ENCODE results near the gene BEST2. TPM values are rescaled to one million over a fixed set of nuclear protein-coding genes. Genes with fewer than 3 reads are reported as not detected.
A peak's percentile ranks its signal among the peaks of the same experiment; 100 is the strongest.

BEST2 gene
- total and polyA plus RNA-seq, 2 of the 4 experiments (the other 2 are of a cell fraction), result not detected

GRCh38 chr19:12790628-12791344 lies 39.2 kb downstream of the BEST2 start:
- POLR2A ChIA-PET (ENCODE audit: unreplicated experiment), result interaction anchor here (1.4 to 2.4 kb wide), 3 partner anchors 8 to 13 kb away, joined by 3 to 11 read pairs (median 11); no protein-coding TSS in a partner anchor
- peak overlapping the region; percentile 72 for H3K14ac ChIP-seq (replicated peaks; ENCODE audit: low read depth, low read length)
- TF ChIP-seq MAFK (IDR thresholded peaks at IDR 0.05; ENCODE audit: low read depth, low read length), result no peak
- TF ChIP-seq BHLHE40 (IDR thresholded peaks at IDR 0.05; ENCODE audit: low read depth, low read length), result peak; percentile 75; the same call in 1 of the 2 replicates
- peak overlapping the region; percentile 63 for H3K9ac ChIP-seq (ENCODE audit: low read depth, low read length)
- peak overlapping the region; percentile 6 for H3K18ac ChIP-seq (ENCODE audit: low read depth, low read length)
- no TSS peak for BruUV-seq (replicated peaks)
- peak overlapping the region; percentile 95 for H2AK9ac ChIP-seq (replicated peaks; ENCODE audit: low read depth, low read length, poor library complexity)
- peak overlapping the region; percentile 81 for H2AFZ ChIP-seq (replicated peaks; ENCODE audit: low read length, poor library complexity)
- peak overlapping the region; percentile 67 for H2BK120ac ChIP-seq (ENCODE audit: low read depth, low read length)
- H3K4ac ChIP-seq (ENCODE audit: low read depth, low read length), result peak overlapping the region; percentile 97
- ATAC-seq (ENCODE audit: low read depth) (no peak), DNase-seq (no peak)
- WGBS, 2 experiments (ENCODE audit: extremely low coverage in 2 of 2, insufficient read length in 1 of 2), result 13% methylated on average over 10 of the region's 22 CpGs; no CpG with 5 or more reads in 1 of the 2 experiments
- no peaks in the 10 kb centered on the region for H3K27me3 ChIP-seq (ENCODE audit: control insufficient read depth, insufficient read depth, low read length)
- peak overlapping the region; percentile 97 for H3K4me3 ChIP-seq (ENCODE audit: insufficient read depth, low read depth, low read length)
- CTCF ChIA-PET, result interaction anchor here (2.8 to 3.0 kb wide), 2 partner anchors 13 to 25 kb away, joined by 11 to 14 read pairs; no protein-coding TSS in a partner anchor
- H3K27ac ChIP-seq (ENCODE audit: insufficient read depth, low read length), result peak overlapping the region; percentile 89
- peak overlapping the region; percentile 87; the same call in 1 of the 3 replicates for H2BK15ac ChIP-seq (ENCODE audit: low read depth, low read length)
- peak overlapping the region; percentile 44 for H4K5ac ChIP-seq (ENCODE audit: low read depth, low read length)
- H3K36me3 ChIP-seq (ENCODE audit: control insufficient read depth, insufficient read depth, low read length), result no peaks in the 10 kb centered on the region
- peak overlapping the region; percentile 91 for H2BK5ac ChIP-seq (ENCODE audit: low read depth, low read length, poor library complexity, severe bottlenecking)
- H4K91ac ChIP-seq (ENCODE audit: insufficient read depth, low read depth, low read length), result peak overlapping the region; percentile 91
- no peaks in the 10 kb centered on the region; the same call in none of the 2 replicates for H3K9me1 ChIP-seq (ENCODE audit: insufficient read depth, low read length)
- peak overlapping the region; percentile 63 for H2BK20ac ChIP-seq (ENCODE audit: low read depth, low read length)
- dilution Hi-C loops (cut with HindIII; ENCODE audit: low sequenced_read_pairs, unreplicated experiment), result no loop called here
- intact Hi-C loops (cut with micrococcal nuclease), result loop anchor here (1.0 kb wide), 1 partner anchor 13 kb away; no protein-coding TSS in a partner anchor
- H3K4me2 ChIP-seq (ENCODE audit: low read depth, low read length), result peak overlapping the region; percentile 80
- peaks cover 0 to 39% of the 10 kb centered on the region in 2 experiments; a peak in 2 of 4 replicates for H3K79me1 ChIP-seq (ENCODE audit: low read depth in 1 of 2, low read length in 2 of 2)
- peaks cover 20% of the 10 kb centered on the region for H4K20me1 ChIP-seq (ENCODE audit: insufficient read depth, low read length)
- H3K4me1 ChIP-seq (ENCODE audit: control insufficient read depth, insufficient read depth, low read length), result peaks cover 22% of the 10 kb centered on the region
- in situ Hi-C loops (cut with MboI; ENCODE audit: low sequenced_read_pairs), result loop anchor here (25.0 kb wide), 1 partner anchor 1047 kb away; no protein-coding TSS in a partner anchor
- peak overlapping the region; percentile 85 for H2AK5ac ChIP-seq (ENCODE audit: low read depth, low read length)
- H4K8ac ChIP-seq (ENCODE audit: low read depth in 2 of 2, low read length in 2 of 2), result peak overlapping the region; percentile 45 to 92
- peak overlapping the region; percentile 98 for H3K23ac ChIP-seq (ENCODE audit: low read depth, low read length)
- H3K9me3 ChIP-seq (ENCODE audit: control insufficient read depth, insufficient read depth, low read length), result no peaks in the 10 kb centered on the region
- peak overlapping the region; percentile 89; the same call in 1 of the 2 replicates for H3K56ac ChIP-seq (ENCODE audit: extremely low read depth, insufficient read depth, low read length)
